H1 (cell line): ENCODE measurements around the gene UGT1A7. TPM values are rescaled to one million over a fixed set of nuclear protein-coding genes. Genes with fewer than 3 reads are reported as not detected.

Experiments
- CTCF ChIA-PET: fragments of 300-600 bp; sonication (Branson Sonifier 250); formaldehyde crosslinking; loops from one replicate; lab custom pipeline; 2021; ENCODE audit not compliant: partially characterized antibody; lab: Charles Lee
- POLR2A ChIA-PET: fragments of 300-600 bp; sonication (Branson Sonifier 250); formaldehyde crosslinking; loops from one replicate; lab custom pipeline; 2021; ENCODE audit warnings: inconsistent platforms; ENCODE audit not compliant: partially characterized antibody; lab: Charles Lee
- DNase-seq, 2 experiments: peaks; one replicate each; pipeline versions ENCODE4 v3.0.0 to v3.0.0-alpha.2; 2010 to 2022; ENCODE audit warnings: low spot score in 2 of 2, low read depth in 1 of 2, mixed read lengths in 1 of 2
- FAIRE-seq: peaks from 2 replicates; lab custom pipeline; 2011; peaks lifted over from hg19 to GRCh38; lab: Jason Lieb, UNC
- H2AFZ ChIP-seq: 2 replicates; pipeline ENCODE4 v1.8.1; 2012; ENCODE audit warnings: low read length, inconsistent platforms
- H2AK5ac ChIP-seq: 2 replicates; pipeline ENCODE4 v1.6.1; 2013; ENCODE audit warnings: low read depth, low read length
- H2BK120ac ChIP-seq: replicated peaks from 2 replicates; pipeline ENCODE3; 2013; ENCODE audit warnings: low read depth, low read length, inconsistent platforms
- H2BK12ac ChIP-seq: 2 replicates; pipeline ENCODE4 v1.6.1; 2013; ENCODE audit warnings: low read depth, low read length
- H2BK15ac ChIP-seq: 2 replicates; pipeline ENCODE4 v1.6.1; 2013; ENCODE audit warnings: low read length
- H2BK20ac ChIP-seq: 2 replicates; pipeline ENCODE4 v1.6.1; 2013; ENCODE audit warnings: low read length
- H2BK5ac ChIP-seq: 2 replicates; pipeline ENCODE4 v1.6.1; 2013; ENCODE audit warnings: low read depth, low read length
- H3K14ac ChIP-seq: 2 replicates; pipeline ENCODE4 v1.6.1; 2013; ENCODE audit warnings: inconsistent platforms; ENCODE audit not compliant: insufficient read length
- H3K18ac ChIP-seq: 2 replicates; pipeline ENCODE4 v1.6.1; 2013; ENCODE audit warnings: low read length; ENCODE audit errors: extremely low read depth
- H3K23ac ChIP-seq: 2 replicates; pipeline ENCODE4 v1.6.1; 2013; ENCODE audit warnings: inconsistent platforms; ENCODE audit not compliant: insufficient read length
- H3K23me2 ChIP-seq: 2 replicates; pipeline ENCODE4 v1.6.1; 2013; ENCODE audit warnings: low read depth, low read length
- H3K27ac ChIP-seq: 2 replicates; pipeline ENCODE4 v1.6.1; 2011; ENCODE audit warnings: low read depth, low read length, inconsistent platforms
- H3K27me3 ChIP-seq, 4 experiments: replicated peaks in 1 of 4; 1 replicate in 1 of 4; 2 replicates in 3 of 4; pipeline versions ENCODE4 v1.6.1 to v1.8.1; 2011 to 2013; ENCODE audit warnings: low read length in 3 of 4, mild to moderate bottlenecking in 3 of 4, inconsistent platforms in 2 of 4, mixed read lengths in 2 of 4, moderate library complexity in 1 of 4; ENCODE audit not compliant: control insufficient read depth in 3 of 4, insufficient read depth in 3 of 4; ENCODE audit errors: extremely low read depth in 1 of 4
- H3K36me3 ChIP-seq, 4 experiments: 2 replicates each; pipeline versions ENCODE4 v1.6.1 to v1.8.1; 2011 to 2013; ENCODE audit warnings: mild to moderate bottlenecking in 4 of 4, low read length in 3 of 4, moderate library complexity in 2 of 4, control low read depth in 1 of 4, inconsistent platforms in 1 of 4; ENCODE audit not compliant: insufficient read depth in 4 of 4, control insufficient read depth in 2 of 4
- H3K4ac ChIP-seq: replicated peaks from 2 replicates; pipeline ENCODE3; 2013; ENCODE audit warnings: low read length, low read depth, mixed read lengths, inconsistent platforms; ENCODE audit not compliant: insufficient read length
- H3K4me1 ChIP-seq, 4 experiments: replicated peaks in 1 of 4; 1 replicate in 1 of 4; 2 replicates in 3 of 4; pipeline versions ENCODE4 v1.6.1 to v1.8.1; 2011 to 2013; ENCODE audit warnings: low read length in 3 of 4, inconsistent platforms in 2 of 4, mixed read lengths in 1 of 4; ENCODE audit not compliant: insufficient read depth in 4 of 4, control insufficient read depth in 3 of 4
- H3K4me2 ChIP-seq, 2 experiments: 2 replicates each; pipeline versions ENCODE4 v1.6.1 to v1.8.1; 2011 to 2013; ENCODE audit warnings: low read depth in 2 of 2, low read length in 2 of 2, control low read depth in 1 of 2, inconsistent platforms in 1 of 2, mild to moderate bottlenecking in 1 of 2; ENCODE audit not compliant: insufficient read depth in 1 of 2
- H3K4me3 ChIP-seq, 4 experiments: fragments of 200-600, 300-600 bp in 1 of 4; sonication (generic), shearing (Covaris generic), sonication (Bioruptor Twin) in 1 of 4; 2 replicates each; pipeline versions ENCODE4 v1.5.1 to v1.8.1; 2011 to 2016; ENCODE audit warnings: low read length in 4 of 4, low read depth in 3 of 4, control low read depth in 2 of 4, inconsistent platforms in 2 of 4, mild to moderate bottlenecking in 2 of 4, mixed read lengths in 1 of 4, moderate library complexity in 1 of 4; ENCODE audit not compliant: insufficient read depth in 2 of 4; ENCODE audit errors: extremely low read depth in 1 of 4
- H3K56ac ChIP-seq: replicated peaks from 2 replicates; pipeline ENCODE3; 2013; ENCODE audit warnings: low read depth, mild to moderate bottlenecking, mixed read lengths, low read length, inconsistent platforms; ENCODE audit not compliant: insufficient read length
- H3K79me1 ChIP-seq: 2 replicates; pipeline ENCODE4 v1.6.1; 2013; ENCODE audit warnings: low read depth, low read length, control low read depth
- H3K79me2 ChIP-seq, 2 experiments: 2 replicates each; pipeline versions ENCODE4 v1.6.1 to v1.8.1; 2012 to 2013; ENCODE audit warnings: low read length in 2 of 2, mild to moderate bottlenecking in 2 of 2, inconsistent platforms in 1 of 2; ENCODE audit not compliant: insufficient read depth in 2 of 2, control insufficient read depth in 1 of 2
- H3K9ac ChIP-seq, 4 experiments: replicated peaks in 1 of 4; 1 replicate in 1 of 4; 2 replicates in 3 of 4; pipeline versions ENCODE4 v1.6.1 to v1.8.1; 2011 to 2013; ENCODE audit warnings: low read depth in 3 of 4, low read length in 3 of 4, control low read depth in 2 of 4, mild to moderate bottlenecking in 2 of 4, moderate library complexity in 2 of 4, inconsistent platforms in 1 of 4; ENCODE audit errors: extremely low read depth in 1 of 4
- H3K9me3 ChIP-seq, 2 experiments: 2 replicates each; pipeline versions ENCODE4 v1.6.1 to v1.8.1; 2012 to 2013; ENCODE audit warnings: mild to moderate bottlenecking in 2 of 2, moderate library complexity in 2 of 2, control low read depth in 1 of 2, inconsistent platforms in 1 of 2, low read depth in 1 of 2, low read length in 1 of 2, mixed read lengths in 1 of 2; ENCODE audit not compliant: insufficient read depth in 2 of 2
- H4K20me1 ChIP-seq, 2 experiments: replicated peaks in 1 of 2; 2 replicates each; pipeline versions ENCODE3 to v1.8.1; 2011 to 2013; ENCODE audit warnings: inconsistent platforms in 2 of 2, low read length in 2 of 2, mild to moderate bottlenecking in 1 of 2; ENCODE audit not compliant: insufficient read depth in 2 of 2, control insufficient read depth in 1 of 2
- H4K5ac ChIP-seq: 2 replicates; pipeline ENCODE4 v1.6.1; 2013; ENCODE audit warnings: low read length, low read depth, mixed read lengths, inconsistent platforms; ENCODE audit not compliant: insufficient read length
- H4K8ac ChIP-seq: 2 replicates; pipeline ENCODE4 v1.8.0; 2013; ENCODE audit warnings: mild to moderate bottlenecking, moderate library complexity, low read length, inconsistent platforms; ENCODE audit not compliant: insufficient read depth; ENCODE audit errors: extremely low read depth
- H4K91ac ChIP-seq: replicated peaks from 2 replicates; pipeline ENCODE3; 2013; ENCODE audit warnings: low read length, mixed read lengths, inconsistent platforms; ENCODE audit not compliant: insufficient read length
- WGBS, 2 experiments: shearing (Covaris generic) in 1 of 2; methylation state at CpG; one replicate each; pipeline versions ENCODE4 v1.1.6 to v1.1.7; 2013 to 2015; ENCODE audit warnings: low lambda C conversion rate in 2 of 2, mixed read lengths in 2 of 2, inconsistent platforms in 1 of 2, low coverage in 1 of 2, missing lambda C conversion rate in 1 of 2; ENCODE audit not compliant: insufficient replicate concordance in 2 of 2, insufficient coverage in 1 of 2, insufficient read length in 1 of 2; ENCODE audit errors: extremely low coverage in 1 of 2, missing lambda C conversion rate in 1 of 2; 5-methylcytosine and 5-hydroxymethylcytosine counted together
- polyA plus RNA-seq, 7 experiments: library from polyadenylated mRNA; depleted of rRNA in 3 of 7; stranded (reverse) in 5 of 7; unstranded in 2 of 7; fragments of >200 nt in 5 of 7; fragments of 200-250 nt in 2 of 7; gene quantifications; 1 replicate in 5 of 7; 2 replicates in 1 of 7; 4 replicates in 1 of 7; pipeline versions ENCODE4 v1.2.1 to v1.2.3, GENCODE V29; 2011 to 2013; ENCODE audit warnings: missing spikeins in 2 of 7, mixed read lengths in 2 of 7
- total RNA-seq: library from RNA; stranded (reverse); fragmentation: NEBNext Ultra II Directional; extraction: Animal tissue kit (Norgen Biotek cat#: 25700); gene quantifications from 2 replicates; pipeline ENCODE4 v1.2.1, GENCODE V29; 2021

Gene UGT1A7
- total and polyA plus RNA-seq, 2 of the 8 experiments (the other 6 are each of a cell fraction or from before 2014, with no cell fraction given): not detected

GRCh38 chr2:233718552-233718951, 36.9 kb downstream of the UGT1A7 start, which contains the start of gene UGT1A4:
Gene UGT1A4 (plus strand): TSS chr2:233718736. CDS start chr2:233718821, 85 bp downstream.
- Histone ChIP-seq H3K4me3 (no peak within 1 kb of the TSS), H3K79me2 (no peaks in the 10 kb centered on the region), H3K36me3 (no peaks in the 10 kb centered on the region), H3K23ac (no peak within 1 kb of the TSS), H3K4me2 (no peak within 1 kb of the TSS), H4K5ac (no peak within 1 kb of the TSS), H4K8ac (no peak within 1 kb of the TSS), H4K20me1 (no peaks in the 10 kb centered on the region), H3K27me3 (no peaks in the 10 kb centered on the region), H3K9ac (no peak within 1 kb of the TSS), H3K9me3 (peaks cover 0 to 10% of the 10 kb centered on the region in 2 experiments; a peak in 2 of 4 replicates), H2BK120ac (no peak within 1 kb of the TSS), H3K18ac (no peak within 1 kb of the TSS), H3K27ac (no peak within 1 kb of the TSS), H2BK12ac (no peak within 1 kb of the TSS), H2AFZ (no peak within 1 kb of the TSS), H3K14ac (no peak within 1 kb of the TSS), H3K23me2 (no peaks in the 10 kb centered on the region), H2BK5ac (no peak within 1 kb of the TSS), H3K4ac (no peak within 1 kb of the TSS), H2BK20ac (no peak within 1 kb of the TSS), H2AK5ac (no peak within 1 kb of the TSS), H3K4me1 (no peaks in the 10 kb centered on the region), H2BK15ac (no peak within 1 kb of the TSS), H3K79me1 (no peaks in the 10 kb centered on the region), H4K91ac (no peak within 1 kb of the TSS), H3K56ac (no peak within 1 kb of the TSS)
- POLR2A ChIA-PET: no interaction called here
- DNase-seq: no peak
- CTCF ChIA-PET: no interaction called here
- FAIRE-seq: no peak
- WGBS, 2 experiments: 86% methylated on average over 7 of the region's 7 CpGs; no CpG with 5 or more reads in 1 of the 2 experiments
